Right renal pelvis (tissue), 4 donors: ENCODE results near the gene UBE2S. TPM values are rescaled to one million over a fixed set of nuclear protein-coding genes. Genes with fewer than 3 reads are reported as not detected.

ENCODE experiments used
- DNase-seq, 4 donors: peaks; one replicate each; pipeline ENCODE4 v3.0.0-alpha.2; 2013; ENCODE audit warnings: low read depth in 4 of 4, low spot score in 3 of 4, missing footprints in 1 of 4
- polyA plus RNA-seq, 4 donors: library from polyadenylated mRNA; unstranded; fragments of 120-200 nt; gene quantifications; one replicate each; pipeline ENCODE4 v1.2.1, GENCODE V29; 2013; ENCODE audit not compliant: insufficient read length in 4 of 4

Gene UBE2S
- polyA plus RNA-seq, 4 donors: 42.6 to 69.0 (median 48.9) TPM

DNA sequence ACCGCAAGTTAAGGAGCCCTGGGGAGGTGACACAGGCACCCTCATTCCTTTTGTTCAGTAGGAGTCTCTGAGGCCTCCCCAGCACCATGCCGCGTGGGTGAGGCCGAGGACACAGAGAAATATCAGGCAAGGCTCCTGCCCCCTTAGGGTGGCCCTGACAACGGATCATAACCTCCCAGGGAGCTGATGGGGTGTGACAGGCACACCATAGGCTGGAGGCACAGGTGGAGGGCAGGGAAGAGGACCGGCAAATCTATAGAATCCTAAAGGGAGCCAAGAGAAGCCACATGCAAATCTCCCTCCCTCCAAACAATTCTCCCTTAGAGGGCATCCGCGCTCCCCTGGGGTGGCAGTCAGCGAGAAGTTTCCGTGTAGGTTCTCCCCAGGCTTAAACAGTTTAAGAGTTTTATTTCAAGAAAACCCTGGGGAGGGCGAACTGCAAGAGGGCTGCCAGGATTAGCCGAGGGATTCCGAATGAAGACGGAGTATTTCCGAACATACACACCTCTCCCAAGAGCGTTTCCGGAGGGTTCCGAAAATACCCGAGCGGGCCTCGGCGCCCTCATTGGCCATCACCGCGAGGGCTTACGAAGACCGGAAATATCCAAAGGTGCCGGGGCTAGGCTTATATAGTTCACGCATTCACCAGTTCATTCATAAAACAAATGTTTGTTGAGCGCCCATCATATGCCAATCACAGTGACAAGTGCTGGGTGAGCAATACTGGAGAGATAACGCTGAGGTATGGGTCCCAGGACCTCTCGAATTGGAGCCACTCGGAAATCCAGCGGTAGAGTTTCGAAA lies 22.5 kb downstream of the UBE2S start:
- peak; percentile 90 to 95 (median 92) for DNase-seq

DNA sequence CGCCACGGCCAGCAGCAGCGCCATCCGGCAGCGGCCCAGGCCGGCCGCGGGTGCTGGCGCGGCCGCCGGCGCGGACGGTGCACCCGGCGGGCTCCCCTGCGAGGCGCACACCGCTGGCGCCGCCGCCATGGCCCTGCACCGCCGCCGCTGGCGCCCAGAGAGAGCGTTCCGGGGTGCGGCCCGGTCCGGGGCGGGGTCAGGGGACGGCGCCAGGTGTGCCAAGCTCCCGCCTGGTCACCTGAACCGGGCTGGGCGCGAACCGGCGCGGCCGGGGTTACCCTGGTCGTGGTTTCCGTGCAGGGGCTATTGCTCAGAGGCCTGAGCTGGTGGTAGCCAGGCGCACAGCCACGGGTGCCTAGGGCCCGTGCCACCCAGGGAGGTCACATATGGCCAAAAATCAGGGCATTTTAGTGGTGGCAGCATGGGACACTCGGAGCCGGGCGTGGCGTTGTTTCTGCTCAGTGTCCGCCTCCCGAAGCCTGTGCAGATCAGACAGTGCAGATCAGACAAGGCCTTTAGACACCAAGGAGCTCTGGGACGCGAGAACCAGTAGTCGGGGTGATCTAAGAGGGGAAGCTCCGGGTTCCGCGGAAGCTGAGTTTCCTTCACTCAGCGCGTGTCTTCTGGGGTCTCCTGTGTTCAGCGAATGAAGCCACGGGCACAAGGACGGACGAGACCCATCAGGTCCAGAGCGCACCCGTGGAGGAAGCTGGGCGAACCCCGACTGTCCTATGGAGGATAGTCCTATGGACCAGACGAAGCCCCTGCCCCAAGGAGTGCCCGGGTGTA lies 23.3 kb downstream of the UBE2S start, which contains the start of gene TMEM238:
TMEM238 (minus strand) TSS at position 162 of the 789 bp plus-strand sequence; CDS start at position 129, 33 bp downstream.
- no peak for DNase-seq

DNA sequence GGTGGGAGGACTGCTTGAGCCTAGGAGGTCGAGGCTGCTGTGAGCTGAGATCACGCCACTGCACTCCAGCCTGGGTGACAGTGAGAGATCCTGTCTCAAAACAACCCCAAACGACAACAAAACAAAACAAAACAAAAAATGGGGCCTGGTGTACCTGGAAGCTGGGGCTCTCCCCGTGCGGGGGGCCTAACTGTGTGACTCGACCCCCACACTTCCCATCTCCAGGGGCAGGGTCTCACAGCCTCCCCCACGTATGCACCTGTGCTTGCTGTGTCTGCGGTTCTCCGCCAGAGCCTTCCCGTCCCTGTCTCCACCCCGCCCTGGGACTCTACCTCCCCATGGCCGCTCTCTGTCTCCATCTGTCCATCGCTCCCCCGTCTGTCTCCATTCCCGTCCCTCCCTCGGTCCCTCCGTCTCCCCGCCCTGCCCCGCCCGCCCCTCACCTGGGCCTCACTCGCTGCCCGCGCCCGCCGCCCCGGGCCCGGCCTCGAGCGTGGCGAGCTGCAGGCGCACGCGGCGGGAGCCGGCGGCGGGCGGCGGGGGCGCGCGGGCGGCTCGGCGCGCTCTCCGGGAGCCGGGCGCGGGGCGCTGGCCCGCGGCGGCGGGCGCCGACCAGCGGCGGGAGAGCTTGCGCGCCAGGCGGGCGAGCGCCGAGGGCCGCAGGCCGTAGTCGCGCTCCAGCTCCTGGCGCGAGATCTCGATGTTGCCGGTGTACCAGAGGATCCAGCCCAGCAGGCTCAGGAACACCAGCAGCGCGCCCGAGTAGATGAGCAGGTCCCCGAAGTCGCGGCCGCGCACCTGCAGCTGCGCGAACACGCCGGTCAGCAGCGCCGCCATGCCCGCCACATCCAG lies 24.1 kb downstream of the UBE2S start:
- DNase-seq: peak in 1 of 4 donors; percentile 51

DNA sequence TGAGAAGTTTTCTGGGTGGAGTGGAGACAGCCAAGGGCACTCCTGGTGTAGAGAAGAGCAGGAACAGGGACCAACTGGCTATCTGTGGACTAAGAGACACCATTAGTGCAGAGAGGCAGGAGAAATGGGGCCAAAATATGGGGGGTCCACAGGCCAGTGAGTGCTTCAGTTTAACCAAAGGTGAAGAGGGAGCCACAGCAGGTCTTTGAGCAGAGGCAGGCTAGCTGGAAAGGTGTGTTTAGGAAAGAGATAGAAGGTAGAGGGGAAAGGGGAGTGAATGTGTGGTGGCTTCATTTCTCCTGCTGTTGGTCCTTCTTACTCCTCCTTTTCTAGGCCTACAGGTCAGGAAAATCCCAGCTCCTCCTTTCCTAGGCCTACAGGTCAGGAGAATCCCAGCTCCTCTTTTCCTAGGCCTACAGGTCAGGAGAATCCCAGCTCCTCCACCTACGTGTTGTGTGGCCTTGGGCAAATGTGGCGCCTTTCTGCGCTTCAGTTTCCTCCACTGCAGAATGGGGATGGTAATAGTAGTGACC lies 25.0 kb downstream of the UBE2S start:
- no peak for DNase-seq

DNA sequence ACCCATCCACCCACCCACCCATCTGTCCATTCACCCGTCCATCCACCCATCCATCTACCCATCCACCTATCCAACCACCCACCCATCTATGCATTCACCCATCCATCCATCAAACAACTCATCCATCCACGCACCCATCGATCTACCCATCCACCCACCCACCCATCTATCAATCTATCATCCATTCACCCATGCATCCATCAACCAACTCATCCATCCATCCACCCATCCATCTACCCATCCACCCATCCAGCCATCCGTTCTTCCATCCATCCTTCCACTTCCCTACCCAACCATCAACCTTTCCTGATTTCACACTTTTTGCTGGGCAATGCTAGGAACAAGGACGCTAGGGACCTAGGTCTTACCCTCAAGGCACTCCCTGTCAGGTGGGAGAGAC lies 25.6 kb downstream of the UBE2S start:
- DNase-seq: no peak

DNA sequence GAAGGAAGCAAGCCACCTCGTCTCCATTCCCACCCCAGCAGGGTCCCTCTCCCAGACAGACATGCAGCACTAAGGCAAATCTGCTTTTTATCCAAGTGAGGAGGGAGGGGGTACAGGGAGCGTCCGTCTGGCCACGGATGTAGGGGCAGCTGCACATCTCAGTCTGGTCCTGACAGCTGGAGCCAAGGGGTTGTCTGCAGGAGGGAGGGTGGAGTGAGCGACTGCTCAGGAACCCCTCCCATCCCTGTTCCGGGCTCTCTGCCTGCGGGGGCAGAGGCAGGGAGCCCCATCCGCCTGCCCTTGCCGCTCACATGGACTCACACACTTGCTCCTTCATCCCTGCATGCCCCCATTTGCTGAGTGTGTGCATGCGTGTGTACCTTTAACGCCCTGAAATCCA lies 28.4 kb downstream of the UBE2S start:
- DNase-seq: no peak

DNA sequence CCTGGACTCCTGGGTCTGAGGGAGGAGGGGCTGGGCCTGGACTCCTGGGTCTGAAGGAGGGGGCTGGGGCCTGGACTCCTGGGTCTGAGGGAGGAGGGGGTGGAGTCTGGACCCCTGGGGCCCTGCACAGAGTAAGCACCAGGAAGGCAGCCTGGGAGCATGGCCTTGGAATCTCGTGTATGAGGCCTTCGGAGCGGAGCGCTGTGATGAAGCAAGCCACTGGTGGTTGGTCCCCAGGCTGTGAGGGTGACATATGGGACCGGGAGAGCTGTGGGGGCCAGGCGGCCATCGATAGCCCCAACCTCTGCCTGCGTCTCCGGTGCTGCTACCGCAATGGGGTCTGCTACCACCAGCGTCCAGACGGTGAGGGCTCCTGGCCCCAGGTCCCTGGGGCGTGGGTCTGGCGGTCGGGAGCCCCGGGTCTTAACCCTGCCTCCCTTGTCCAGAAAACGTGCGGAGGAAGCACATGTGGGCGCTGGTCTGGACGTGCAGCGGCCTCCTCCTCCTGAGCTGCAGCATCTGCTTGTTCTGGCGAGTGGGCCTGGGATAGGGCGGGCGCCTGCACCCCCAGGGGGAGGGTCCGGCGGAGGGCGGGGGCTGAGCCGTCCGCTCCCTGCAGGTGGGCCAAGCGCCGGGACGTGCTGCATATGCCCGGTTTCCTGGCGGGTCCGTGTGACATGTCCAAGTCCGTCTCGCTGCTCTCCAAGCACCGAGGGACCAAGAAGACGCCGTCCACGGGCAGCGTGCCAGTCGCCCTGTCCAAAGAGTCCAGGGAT lies 30.0 kb downstream of the UBE2S start:
- DNase-seq: no peak

DNA sequence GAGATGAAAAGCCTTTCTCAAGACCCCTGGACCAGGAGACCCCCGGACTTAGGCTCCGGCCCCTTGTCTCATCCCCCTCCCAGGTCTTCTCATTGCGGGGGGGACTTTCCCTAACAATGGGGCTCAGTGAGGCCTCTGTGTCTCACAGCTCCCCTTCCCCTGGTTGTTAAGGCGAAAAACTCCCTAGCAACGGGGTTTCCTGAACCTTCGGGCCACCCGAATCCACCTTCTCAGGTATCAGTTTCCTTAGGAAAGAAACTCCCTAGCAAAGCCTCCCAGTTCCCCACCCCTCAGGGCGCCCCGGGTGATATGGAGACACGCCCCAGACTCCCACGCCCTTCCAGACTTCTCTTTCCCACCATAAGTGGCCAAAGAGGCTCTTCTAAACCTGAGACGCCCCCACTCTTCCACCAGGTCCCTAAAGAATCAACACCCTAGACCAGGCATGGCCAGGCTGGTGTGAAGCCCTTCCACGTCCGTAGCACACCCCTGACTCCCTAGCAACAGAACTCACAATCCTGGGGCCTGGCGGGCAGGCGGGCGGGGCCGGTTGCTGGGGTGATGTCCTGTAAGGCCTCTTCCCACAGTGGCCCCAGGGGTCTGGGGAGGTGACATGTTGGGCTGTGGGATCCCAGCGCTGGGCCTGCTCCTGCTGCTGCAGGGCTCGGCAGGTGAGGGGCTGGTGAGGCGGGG lies 31.2 kb downstream of the UBE2S start, which contains the start of gene TMEM190:
TMEM190 (plus strand) TSS at position 586 of the 693 bp plus-strand sequence; CDS start at position 614, 28 bp downstream.
- DNase-seq: no peak

DNA sequence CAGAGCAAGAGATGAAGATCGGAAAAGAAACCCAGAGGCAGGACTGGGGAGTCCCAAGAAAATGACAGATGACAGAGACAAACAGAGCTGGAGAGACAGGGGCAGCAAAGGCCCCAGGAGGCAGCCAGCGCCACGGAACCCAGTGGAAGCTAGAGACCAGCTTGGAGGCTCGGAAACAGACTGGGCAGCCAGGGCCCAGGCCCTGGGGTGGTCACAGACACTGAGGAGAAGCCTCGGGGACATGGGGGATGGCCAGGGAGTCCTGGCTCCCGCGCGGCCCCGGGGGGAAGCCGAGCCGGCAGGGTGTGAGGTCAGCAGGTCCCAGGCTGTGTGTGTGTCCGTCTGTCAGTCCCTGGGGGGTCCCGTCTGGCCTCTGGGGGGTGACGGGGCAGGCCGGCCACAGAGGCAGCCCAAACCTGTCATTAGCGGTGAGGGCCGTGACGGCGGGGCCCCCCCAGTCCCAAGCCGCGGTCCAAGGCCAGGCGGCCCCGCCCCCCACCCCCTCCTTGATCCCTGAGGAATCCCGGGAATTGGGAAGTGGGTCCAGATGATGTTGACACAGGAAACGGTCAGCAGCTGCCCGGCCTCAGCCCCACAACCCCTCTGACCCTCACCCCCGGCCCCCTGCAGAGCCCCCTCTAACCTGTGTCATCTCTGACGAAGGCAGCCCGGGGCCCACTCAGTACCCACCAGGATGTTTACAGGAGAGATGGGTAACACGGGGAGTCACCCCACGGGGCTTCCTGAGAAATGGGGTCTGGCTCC lies 33.4 kb downstream of the UBE2S start:
- no peak for DNase-seq

DNA sequence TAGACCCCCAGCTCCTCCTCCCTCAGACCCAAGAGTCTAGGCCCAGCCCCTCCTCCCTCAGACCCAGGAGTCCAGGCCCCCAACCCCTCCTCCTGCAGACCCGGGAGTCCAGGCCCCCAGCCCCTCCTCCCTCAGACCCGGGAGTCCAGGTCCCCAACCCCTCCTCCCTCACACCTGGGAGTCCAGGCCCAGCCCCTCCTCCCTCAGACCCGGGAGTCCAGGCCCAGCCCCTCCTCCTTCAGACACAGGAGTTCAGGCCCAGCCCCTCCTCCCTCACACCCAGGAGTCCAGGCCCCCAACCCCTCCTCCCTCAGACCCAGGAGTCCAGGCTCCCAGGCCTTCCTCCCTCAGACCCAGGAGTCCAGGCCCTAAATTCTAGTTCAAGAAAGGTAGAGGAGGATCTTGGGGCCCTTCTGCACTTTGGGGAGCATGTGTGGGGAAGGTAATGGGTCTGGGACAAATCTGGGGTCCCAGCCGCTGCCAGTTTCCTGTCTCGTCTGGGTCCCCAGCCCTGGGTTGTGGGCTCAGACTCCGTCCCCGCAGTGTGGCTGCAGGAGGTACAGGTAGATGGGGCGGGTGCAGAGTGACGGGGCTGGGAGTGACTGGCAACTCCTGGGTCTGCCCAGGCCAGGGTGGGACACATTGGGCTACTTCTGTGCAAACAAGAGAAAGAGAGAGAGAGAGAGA lies 34.1 kb downstream of the UBE2S start:
- no peak for DNase-seq

DNA sequence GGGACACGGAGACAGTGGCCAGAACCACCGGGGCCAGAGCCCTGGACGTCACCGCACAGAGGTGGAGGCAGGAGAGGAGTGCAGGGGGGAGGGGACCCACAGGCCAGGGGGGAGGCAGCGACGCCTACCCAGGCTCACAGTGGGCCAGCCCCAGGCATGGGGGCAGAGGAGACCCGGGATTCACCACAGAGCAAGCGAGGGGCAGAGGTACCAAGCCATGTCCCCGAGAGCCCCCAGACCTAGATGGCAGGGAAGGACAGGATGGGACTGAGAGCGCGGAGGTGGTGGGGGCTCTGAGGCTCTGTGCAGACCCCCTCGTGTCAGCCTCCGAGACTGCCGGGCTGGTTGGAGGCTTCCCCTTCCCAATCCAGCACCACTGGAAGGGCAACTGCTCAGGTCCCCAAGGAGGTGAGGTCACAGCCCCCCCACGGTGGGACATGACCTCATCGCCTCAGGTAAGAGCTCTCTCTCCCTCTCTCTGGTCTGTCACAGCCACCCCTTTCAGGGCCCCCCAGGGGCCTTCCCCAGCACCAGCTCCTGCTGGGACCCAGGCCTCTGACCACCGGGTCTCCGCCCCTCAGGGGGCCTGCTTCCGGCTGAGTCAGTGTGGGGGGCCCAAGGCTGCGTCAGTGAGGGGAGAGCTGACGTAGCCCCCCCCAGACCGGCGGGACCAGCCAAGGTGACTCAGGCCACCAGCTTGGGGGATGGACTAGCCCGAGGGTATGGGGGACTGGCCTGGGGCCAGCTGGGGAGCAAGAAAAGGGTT lies 35.1 kb downstream of the UBE2S start:
- DNase-seq: no peak

DNA sequence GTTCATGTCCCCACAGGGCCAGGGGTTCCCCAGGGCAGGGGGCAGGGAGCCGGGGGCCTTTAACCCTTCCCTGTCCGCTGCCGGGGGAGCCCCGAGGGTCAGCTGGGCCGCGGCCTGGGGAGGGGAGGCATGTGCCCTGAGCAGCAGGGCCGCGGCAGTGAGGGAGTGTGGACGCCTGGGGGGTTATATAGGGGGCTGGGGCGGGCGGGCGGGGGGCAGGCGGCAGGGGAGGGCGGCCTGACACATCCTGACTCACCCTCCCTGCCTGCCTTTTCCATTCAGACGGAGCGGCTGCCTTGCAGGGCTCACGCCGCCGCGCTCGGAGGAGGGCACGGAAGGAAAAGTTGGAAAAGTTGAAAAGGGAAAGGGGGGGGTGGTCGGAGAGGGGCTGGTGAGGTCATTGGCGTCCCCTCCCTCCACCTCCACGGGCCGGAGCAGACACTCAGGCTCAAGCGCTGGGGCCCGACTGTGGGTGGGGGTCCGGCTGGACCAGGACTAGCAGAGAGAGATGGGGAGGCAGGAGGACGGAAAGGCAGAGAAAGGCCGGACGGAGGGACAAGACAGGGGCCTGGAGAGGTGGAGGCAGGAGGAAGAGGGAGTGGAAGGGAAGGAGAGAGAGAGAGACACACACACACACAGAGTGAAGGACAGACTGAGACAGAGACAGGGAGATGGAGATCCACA lies 37.1 kb downstream of the UBE2S start, which contains the start of gene IL11:
IL11 (minus strand) TSS at position 159 of the 684 bp plus-strand sequence; CDS start at position 6, 153 bp downstream.
- no peak for DNase-seq

DNA sequence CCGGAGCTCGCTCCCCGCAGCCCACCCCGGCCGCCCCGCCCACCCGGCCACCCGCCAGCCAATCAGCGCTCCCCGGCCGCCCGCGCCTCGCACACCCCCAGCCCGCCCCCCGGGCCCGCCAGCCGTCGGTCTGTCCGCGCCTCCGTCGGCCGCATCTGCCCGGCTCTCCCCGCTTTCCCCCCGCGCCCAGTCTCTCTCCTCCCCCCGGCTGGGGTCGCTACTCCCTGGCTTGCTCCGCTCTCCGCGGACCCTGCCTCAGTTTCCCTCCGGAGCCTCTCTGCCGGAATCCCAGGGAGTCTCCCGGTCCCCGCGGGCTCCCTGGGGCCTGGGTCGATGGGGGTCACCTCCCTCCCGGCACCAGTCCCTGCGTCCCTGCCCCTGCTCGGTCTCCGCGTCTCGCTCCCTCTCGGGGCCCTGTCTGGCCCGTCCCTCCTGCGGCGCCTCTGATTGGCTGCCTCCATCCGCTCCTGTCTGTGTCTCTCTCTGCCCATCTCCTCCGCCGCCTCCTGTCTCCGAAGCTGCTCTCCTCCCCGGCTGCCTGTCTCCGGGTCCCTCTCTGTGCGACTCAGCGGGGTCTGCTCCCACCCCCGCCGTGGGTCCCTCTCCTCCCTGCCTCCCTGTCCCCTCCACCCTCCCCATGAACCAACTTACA lies 37.8 kb downstream of the UBE2S start:
- no peak for DNase-seq

DNA sequence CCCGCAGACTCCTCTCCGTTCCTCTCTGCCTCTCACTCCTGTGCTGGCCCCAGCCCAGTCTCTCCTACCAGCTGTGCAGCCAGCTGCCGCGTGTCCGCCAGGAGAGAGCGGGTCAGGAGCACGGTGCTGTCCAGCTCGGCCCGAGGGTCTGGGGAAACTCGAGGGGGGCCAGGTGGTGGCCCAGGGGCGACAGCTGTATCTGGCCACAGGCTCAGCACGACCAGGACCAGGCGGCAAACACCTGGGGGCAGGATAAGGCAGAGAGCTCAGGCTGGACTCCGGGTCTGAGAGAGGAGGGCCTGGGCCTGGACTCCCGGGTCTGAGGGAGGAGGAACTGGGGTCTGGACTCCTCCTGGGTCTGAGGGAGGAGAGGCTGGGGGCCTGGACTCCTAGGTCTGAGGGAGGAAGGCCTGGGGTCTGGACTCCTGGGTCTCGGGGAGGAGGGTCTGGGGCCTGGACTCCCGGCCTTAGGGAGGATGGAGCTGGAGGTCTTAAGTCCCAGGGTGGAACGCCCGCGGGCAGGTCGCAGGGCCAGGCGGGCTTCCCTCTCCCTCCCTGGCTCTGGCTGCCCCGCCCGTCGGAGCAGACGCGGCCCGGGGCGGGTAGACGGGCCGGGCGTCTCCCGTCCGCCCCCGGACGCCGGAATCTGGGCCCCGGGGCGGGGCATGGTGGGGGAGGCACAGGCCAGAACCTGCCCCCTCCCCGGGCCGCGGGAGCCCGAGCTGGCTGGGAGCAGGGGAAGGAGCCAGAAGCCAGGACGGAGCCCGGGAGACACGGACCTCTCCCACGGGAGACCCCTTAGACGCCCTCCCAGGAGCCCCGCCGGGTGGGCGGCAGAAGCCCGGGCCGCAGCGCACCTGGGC lies 38.7 kb downstream of the UBE2S start:
- DNase-seq: no peak

DNA sequence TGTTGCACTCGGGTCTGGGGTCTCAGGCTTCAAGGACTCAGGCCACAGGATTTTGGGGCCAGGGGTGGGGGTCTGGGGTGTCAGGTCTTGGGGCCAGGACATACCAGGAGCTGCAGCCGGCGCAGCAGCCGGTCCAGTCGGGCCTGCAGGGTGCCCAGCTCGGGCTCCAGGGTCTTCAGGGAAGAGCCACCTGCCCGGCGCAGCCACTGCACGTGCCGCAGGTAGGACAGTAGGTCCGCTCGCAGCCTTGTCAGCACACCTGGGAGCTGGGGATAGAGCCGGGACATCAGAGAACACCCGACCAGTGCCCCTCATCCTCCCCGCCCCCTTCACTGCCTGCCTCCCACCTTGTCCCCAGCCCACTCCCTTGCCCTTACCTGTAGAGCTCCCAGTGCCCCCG lies 39.5 kb downstream of the UBE2S start:
- DNase-seq: no peak
